A673 (cell line): ENCODE measurements around the gene EDA. TPM values are rescaled to one million over a fixed set of nuclear protein-coding genes. Genes with fewer than 3 reads are reported as not detected.

Experiments
- BruUV-seq: library from RNA; stranded (reverse); fragments of 400-500 nt; replicated peaks from 2 replicates; lab custom pipeline; 2021; lab: Mats Ljungman, UMichigan
- CTCF ChIA-PET: fragments of 300-600 bp; sonication (Branson Sonifier 250); formaldehyde crosslinking; loops from one replicate; lab custom pipeline; 2022; ENCODE audit warnings: antibody characterized with exemption; lab: Charles Lee
- POLR2A ChIA-PET: fragments of 300-600 bp; sonication (Branson Sonifier 250); formaldehyde crosslinking; loops from one replicate; lab custom pipeline; 2022; ENCODE audit warnings: antibody characterized with exemption; ENCODE audit not compliant: low non-redundant PET; lab: Charles Lee
- DNase-seq: peaks from one replicate; pipeline ENCODE4 v3.0.0-alpha.2; 2015; ENCODE audit warnings: low spot score
- H3K27ac ChIP-seq: fragments of 200-600 bp; sonication (generic); 2 replicates; pipeline ENCODE4 v1.5.1; 2016; ENCODE audit warnings: mixed run types, low read depth, mild to moderate bottlenecking, mixed read lengths, antibody characterized with exemption, low read length; ENCODE audit not compliant: poor library complexity, severe bottlenecking
- H3K27me3 ChIP-seq: fragments of 200-600 bp; sonication (generic); replicated peaks from 2 replicates; pipeline ENCODE4 v1.6.1; 2017; ENCODE audit warnings: mixed run types, low read depth, mild to moderate bottlenecking, mixed read lengths, antibody characterized with exemption, low read length; ENCODE audit not compliant: insufficient read depth, poor library complexity
- H3K36me3 ChIP-seq: fragments of 200-600 bp; sonication (generic); 2 replicates; pipeline ENCODE4 v1.6.1; 2016; ENCODE audit warnings: mixed run types, mild to moderate bottlenecking, mixed read lengths, antibody characterized with exemption, low read length; ENCODE audit not compliant: insufficient read depth, poor library complexity, severe bottlenecking
- H3K4me1 ChIP-seq: fragments of 200-600 bp; sonication (generic); 2 replicates; pipeline ENCODE4 v1.6.1; 2017; ENCODE audit warnings: mixed run types, mild to moderate bottlenecking, mixed read lengths, antibody characterized with exemption, low read length; ENCODE audit not compliant: insufficient read depth, poor library complexity, severe bottlenecking
- H3K4me3 ChIP-seq: fragments of 200-600 bp; sonication (generic); 2 replicates; pipeline ENCODE4 v1.5.1; 2016; ENCODE audit warnings: low read depth, mixed run types, mild to moderate bottlenecking, mixed read lengths, low read length; ENCODE audit not compliant: poor library complexity, severe bottlenecking
- H3K9me3 ChIP-seq: fragments of 200-600 bp; sonication (generic); 2 replicates; pipeline ENCODE4 v1.6.1; 2016; ENCODE audit warnings: mixed run types, low read depth, mild to moderate bottlenecking, mixed read lengths, antibody characterized with exemption, low read length; ENCODE audit not compliant: poor library complexity, severe bottlenecking
- EZH2 ChIP-seq: fragments of 200-600 bp; sonication (generic); IDR thresholded peaks from 2 replicates; pipeline ENCODE4 v1.6.1; 2017; ENCODE audit warnings: borderline replicate concordance, low read depth, mild to moderate bottlenecking, mixed read lengths, antibody characterized with exemption, low read length; ENCODE audit not compliant: poor library complexity, severe bottlenecking
- intact Hi-C: fragments of 100-400 bp; cut with micrococcal nuclease; formaldehyde crosslinking; loops from one replicate; pipeline ENCODE4 v1.10.0; 2022; ENCODE audit not compliant: unreplicated experiment
- total RNA-seq: library from RNA; stranded (reverse); gene quantifications from 2 replicates; pipeline ENCODE4 v1.2.3, GENCODE V29; 2021
- TF ChIP-seq, protein P1 (sequence below): fragments of 300-800, 200-600 bp; sonication (generic); conservative IDR thresholded peaks from 2 replicates; pipeline ENCODE4 v1.5.1; 2017; ENCODE audit warnings: low read depth, mild to moderate bottlenecking, antibody characterized with exemption, low read length, moderate library complexity, mixed read lengths

EDA gene
- total RNA-seq, 1 experiment from 2014 or later: 3.3 TPM

DNA sequence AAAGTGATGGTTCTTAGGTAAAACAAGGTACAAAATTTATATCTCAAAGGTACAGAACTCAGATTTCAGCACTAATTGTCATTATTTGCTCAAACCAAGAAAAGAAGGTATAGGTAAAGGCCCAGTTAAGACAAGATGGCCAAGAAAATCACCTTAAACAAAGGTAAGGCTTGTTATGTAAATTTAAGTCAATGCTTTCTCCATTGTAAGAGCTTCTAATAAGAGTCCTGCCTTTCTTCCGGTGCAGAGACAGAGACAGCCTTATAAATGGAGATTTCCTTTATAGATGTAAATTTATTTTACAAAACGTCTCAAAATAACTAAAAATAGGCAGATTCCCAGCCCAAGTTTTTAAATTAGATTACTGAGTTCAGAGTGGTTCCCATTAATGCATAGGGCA, 89.9 kb downstream of the EDA start:
- no peak for TF ChIP-seq EZH2
- TF ChIP-seq, protein P1, sequence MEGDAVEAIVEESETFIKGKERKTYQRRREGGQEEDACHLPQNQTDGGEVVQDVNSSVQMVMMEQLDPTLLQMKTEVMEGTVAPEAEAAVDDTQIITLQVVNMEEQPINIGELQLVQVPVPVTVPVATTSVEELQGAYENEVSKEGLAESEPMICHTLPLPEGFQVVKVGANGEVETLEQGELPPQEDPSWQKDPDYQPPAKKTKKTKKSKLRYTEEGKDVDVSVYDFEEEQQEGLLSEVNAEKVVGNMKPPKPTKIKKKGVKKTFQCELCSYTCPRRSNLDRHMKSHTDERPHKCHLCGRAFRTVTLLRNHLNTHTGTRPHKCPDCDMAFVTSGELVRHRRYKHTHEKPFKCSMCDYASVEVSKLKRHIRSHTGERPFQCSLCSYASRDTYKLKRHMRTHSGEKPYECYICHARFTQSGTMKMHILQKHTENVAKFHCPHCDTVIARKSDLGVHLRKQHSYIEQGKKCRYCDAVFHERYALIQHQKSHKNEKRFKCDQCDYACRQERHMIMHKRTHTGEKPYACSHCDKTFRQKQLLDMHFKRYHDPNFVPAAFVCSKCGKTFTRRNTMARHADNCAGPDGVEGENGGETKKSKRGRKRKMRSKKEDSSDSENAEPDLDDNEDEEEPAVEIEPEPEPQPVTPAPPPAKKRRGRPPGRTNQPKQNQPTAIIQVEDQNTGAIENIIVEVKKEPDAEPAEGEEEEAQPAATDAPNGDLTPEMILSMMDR: no peak
- Histone ChIP-seq H3K4me1 (no peaks in the 10 kb centered on the region), H3K9me3 (no peaks in the 10 kb centered on the region), H3K4me3 (no peak overlapping the region), H3K27ac (no peak overlapping the region), H3K27me3 (no peaks in the 10 kb centered on the region), H3K36me3 (no peaks in the 10 kb centered on the region)
- no TSS peak for BruUV-seq
- ChIA-PET POLR2A (no interaction called here), CTCF (no interaction called here)
- DNase-seq: no peak
- intact Hi-C loops: no loop called here

DNA sequence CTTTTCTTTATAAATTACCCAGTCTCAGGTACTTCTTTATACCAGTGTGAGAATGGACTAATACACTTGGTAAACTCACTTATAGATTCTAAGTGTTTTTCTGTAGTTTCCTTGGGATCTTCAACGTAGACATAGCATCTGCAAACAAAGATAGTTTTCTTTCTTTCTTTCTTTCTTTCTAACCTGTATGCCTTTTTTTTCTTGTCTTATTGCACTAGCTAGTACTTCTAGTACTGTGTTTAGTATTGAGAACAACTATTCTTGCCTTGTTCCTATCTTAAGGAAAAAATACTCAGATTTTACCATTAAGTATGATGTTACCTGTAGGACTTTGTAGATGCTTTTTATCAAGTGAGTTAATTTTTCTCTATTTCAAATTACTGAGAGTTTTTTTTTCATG, 102.2 kb downstream of the EDA start:
- intact Hi-C loops: no loop called here
- Histone ChIP-seq H3K36me3 (no peaks in the 10 kb centered on the region), H3K27ac (no peak overlapping the region), H3K9me3 (peaks cover 12% of the 10 kb centered on the region), H3K4me1 (no peaks in the 10 kb centered on the region), H3K4me3 (no peak overlapping the region), H3K27me3 (no peaks in the 10 kb centered on the region)
- DNase-seq: no peak
- TF ChIP-seq, protein P1: no peak
- TF ChIP-seq EZH2: no peak
- BruUV-seq: no TSS peak
- ChIA-PET POLR2A (no interaction called here), CTCF (no interaction called here)

DNA sequence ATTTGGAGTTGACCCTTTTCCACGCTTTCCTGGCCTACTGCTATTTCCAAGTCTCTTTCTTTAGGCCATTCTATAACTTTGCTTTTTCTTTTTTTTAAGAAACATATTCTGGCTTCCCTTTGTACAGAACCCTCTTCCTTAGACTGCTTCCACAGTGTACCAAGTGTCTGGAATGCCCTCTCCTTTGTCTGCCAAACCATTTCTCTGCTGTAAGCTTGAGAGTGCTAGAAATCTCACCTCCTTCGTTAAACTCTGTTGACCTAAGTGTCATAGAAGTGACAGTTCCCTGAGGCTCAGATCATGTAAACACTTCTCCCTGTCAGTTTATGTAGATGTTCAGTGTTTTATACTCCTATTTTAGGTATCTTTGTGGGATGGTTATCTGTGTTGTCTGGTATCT, 108.4 kb downstream of the EDA start:
- Histone ChIP-seq H3K4me3 (no peak overlapping the region), H3K36me3 (no peaks in the 10 kb centered on the region), H3K27me3 (no peaks in the 10 kb centered on the region), H3K4me1 (no peaks in the 10 kb centered on the region), H3K27ac (no peak overlapping the region), H3K9me3 (no peaks in the 10 kb centered on the region)
- intact Hi-C loops: no loop called here
- ChIA-PET CTCF (no interaction called here), POLR2A (no interaction called here)
- no TSS peak for BruUV-seq
- TF ChIP-seq EZH2: no peak
- TF ChIP-seq, protein P1: no peak
- no peak for DNase-seq
